PC-3 (cell line): Measurements from ENCODE around the gene COL9A2. TPM values are rescaled to one million over a fixed set of nuclear protein-coding genes. Genes with fewer than 3 reads are reported as not detected.
A peak's percentile ranks its signal among the peaks of the same experiment; 100 is the strongest.

Experiments used
- ATAC-seq: fragments of 200-7000 bp; cut with Tn5 transposase; 2 replicates; pipeline ENCODE4 v1.9.1; 2020; ENCODE audit warnings: mild to moderate bottlenecking, moderate library complexity
- BruUV-seq: library from RNA; stranded (reverse); fragments of 400-500 nt; replicated peaks from 2 replicates; lab custom pipeline; 2021; lab: Mats Ljungman, UMichigan
- CTCF ChIA-PET: fragments of 300-600 bp; sonication (Branson Sonifier 250); formaldehyde crosslinking; loops from one replicate; lab custom pipeline; 2022; ENCODE audit warnings: antibody characterized with exemption; lab: Charles Lee
- POLR2A ChIA-PET: fragments of 300-600 bp; sonication (Branson Sonifier 250); formaldehyde crosslinking; loops from one replicate; lab custom pipeline; 2022; ENCODE audit warnings: antibody characterized with exemption; ENCODE audit not compliant: unreplicated experiment; lab: Charles Lee
- DNase-seq: peaks from one replicate; pipeline ENCODE4 v3.0.0-alpha.2; 2015
- H2AFZ ChIP-seq: fragments of 300-600 bp; sonication (generic); 2 replicates; pipeline ENCODE4 v1.6.0; 2016; ENCODE audit warnings: antibody characterized with exemption, low read length
- H3F3A ChIP-seq: fragments of 300-600 bp; sonication (generic); one replicate; pipeline ENCODE4 v1.6.0; 2017; ENCODE audit warnings: antibody characterized with exemption, low read length, control low read depth, mild to moderate bottlenecking; ENCODE audit not compliant: unreplicated experiment
- H3K27ac ChIP-seq: fragments of 300-600 bp; sonication (generic); 2 replicates; pipeline ENCODE4 v1.5.1; 2016; ENCODE audit warnings: mild to moderate bottlenecking, low read length
- H3K27me3 ChIP-seq: fragments of 300-600 bp; sonication (generic); 2 replicates; pipeline ENCODE4 v1.6.1; 2016; ENCODE audit warnings: low read length, mixed read lengths
- H3K36me3 ChIP-seq: fragments of 300-600 bp; sonication (generic); 2 replicates; pipeline ENCODE4 v1.6.1; 2016; ENCODE audit warnings: low read depth, mixed run types, low read length, mixed read lengths
- H3K4me1 ChIP-seq: fragments of 300-600 bp; sonication (generic); 2 replicates; pipeline ENCODE4 v1.5.1; 2016; ENCODE audit warnings: low read length; ENCODE audit not compliant: insufficient read depth
- H3K4me2 ChIP-seq: fragments of 300-600 bp; sonication (generic); 2 replicates; pipeline ENCODE4 v1.6.0; 2016; ENCODE audit warnings: low read length
- H3K4me3 ChIP-seq: fragments of 300-600 bp; sonication (generic); 2 replicates; pipeline ENCODE4 v1.5.1; 2016; ENCODE audit warnings: mild to moderate bottlenecking, low read length, mixed read lengths
- H3K79me2 ChIP-seq: fragments of 300-600 bp; sonication (generic); 2 replicates; pipeline ENCODE4 v1.6.1; 2017; ENCODE audit warnings: low read length, mixed read lengths
- H3K9ac ChIP-seq: fragments of 300-600 bp; sonication (generic); 2 replicates; pipeline ENCODE4 v1.6.0; 2016; ENCODE audit warnings: mild to moderate bottlenecking, low read length
- H3K9me2 ChIP-seq: fragments of 300-600 bp; sonication (generic); replicated peaks from 2 replicates; pipeline ENCODE4 v1.6.1; 2016; ENCODE audit warnings: mixed run types, low read length, mixed read lengths
- H3K9me3 ChIP-seq: fragments of 300-600 bp; sonication (generic); 2 replicates; pipeline ENCODE4 v1.6.1; 2016; ENCODE audit warnings: low read length, mixed read lengths
- H4K20me1 ChIP-seq: fragments of 300-600 bp; sonication (generic); 2 replicates; pipeline ENCODE4 v1.6.1; 2016; ENCODE audit warnings: low read length, mixed read lengths
- EZH2 ChIP-seq: fragments of 300-600 bp; sonication (generic); IDR thresholded peaks from one replicate; pipeline ENCODE4 v1.6.1; 2017; ENCODE audit warnings: antibody characterized with exemption, mild to moderate bottlenecking, low read length; ENCODE audit not compliant: unreplicated experiment
- EZH2phosphoT487 ChIP-seq: fragments of 300-600 bp; sonication (generic); IDR thresholded peaks from 2 replicates; pipeline ENCODE4 v1.6.1; 2018; ENCODE audit warnings: mild to moderate bottlenecking, antibody characterized with exemption, low read length, borderline replicate concordance
- intact Hi-C: fragments of 100-400 bp; cut with micrococcal nuclease; formaldehyde crosslinking; loops from 2 replicates; pipeline ENCODE4 v1.9.0; 2023
- total RNA-seq: library from RNA; depleted of rRNA; stranded (reverse); fragments of >200 nt; gene quantifications from 2 replicates; pipeline ENCODE4 v1.2.3, GENCODE V29; 2014
- TF ChIP-seq, protein P1 (sequence below): fragments of 300-600 bp; sonication (generic); conservative IDR thresholded peaks from 2 replicates; pipeline ENCODE4 v1.5.1; 2017; ENCODE audit warnings: antibody characterized with exemption, low read depth, mild to moderate bottlenecking, low read length

The COL9A2 gene
- total RNA-seq, 1 experiment from 2014 or later: 4.4 TPM

DNA sequence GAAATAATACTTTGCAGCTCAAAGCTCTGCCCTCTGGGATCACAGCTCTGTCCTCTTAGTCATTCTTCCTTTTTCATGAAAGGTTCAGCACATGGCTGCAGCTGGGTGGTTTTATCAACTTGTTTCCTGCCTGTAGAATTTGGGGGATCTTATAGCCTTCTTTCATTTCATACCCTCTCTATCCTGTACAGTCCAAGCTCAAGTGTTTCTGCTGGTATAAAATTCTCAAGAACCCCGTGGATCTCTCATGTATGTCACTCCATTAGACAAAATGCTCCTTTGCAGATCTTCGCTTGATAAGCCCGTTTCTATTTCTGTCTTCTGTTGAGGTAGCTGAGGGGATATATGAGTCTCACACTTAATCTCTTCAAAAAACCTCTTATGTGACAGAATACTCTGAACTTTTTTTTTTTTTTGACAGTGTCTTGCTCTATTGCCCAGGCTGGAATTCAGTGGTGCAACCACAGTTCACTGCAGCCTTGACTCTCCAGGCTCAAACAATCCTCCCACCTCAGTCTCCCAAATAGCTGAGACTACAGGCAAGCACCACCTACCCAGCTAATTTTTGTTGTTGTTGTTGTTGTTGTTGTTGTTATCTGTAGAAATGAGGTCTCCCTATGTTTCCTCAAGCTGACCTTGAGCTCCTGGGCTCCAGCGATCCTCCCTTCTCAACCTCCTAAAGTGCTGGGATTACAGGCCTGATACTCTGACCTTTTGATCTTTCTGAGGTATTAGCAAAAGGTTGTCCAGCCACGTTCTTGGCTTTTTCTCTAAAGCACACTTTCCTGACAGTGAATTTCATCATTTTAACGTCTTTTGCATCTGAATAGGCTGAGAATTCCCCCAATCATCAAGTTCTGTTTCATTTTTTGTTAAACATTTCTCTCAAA is 24.6 kb upstream of the COL9A2 start:
- POLR2A ChIA-PET: interaction anchor here (0.6 kb wide), 1 partner anchor 118 kb away, joined by 9 read pairs; no protein-coding TSS in a partner anchor
- Histone ChIP-seq H3K79me2 (no peaks in the 10 kb centered on the region), H3K4me3 (no peak overlapping the region), H2AFZ (no peak overlapping the region), H3K27me3 (no peaks in the 10 kb centered on the region), H3K27ac (no peak overlapping the region), H3K4me1 (peaks cover 9% of the 10 kb centered on the region; the same call in 1 of the 2 replicates), H3K36me3 (no peaks in the 10 kb centered on the region), H3K9me2 (no peaks in the 10 kb centered on the region), H3F3A (no peaks in the 10 kb centered on the region), H4K20me1 (no peaks in the 10 kb centered on the region), H3K9ac (no peak overlapping the region), H3K4me2 (no peak overlapping the region), H3K9me3 (no peaks in the 10 kb centered on the region)
- CTCF ChIA-PET: interaction anchor here (1.9 kb wide), 1 partner anchor 63 kb away, joined by 6 read pairs; no protein-coding TSS in a partner anchor
- TF ChIP-seq, protein P1, sequence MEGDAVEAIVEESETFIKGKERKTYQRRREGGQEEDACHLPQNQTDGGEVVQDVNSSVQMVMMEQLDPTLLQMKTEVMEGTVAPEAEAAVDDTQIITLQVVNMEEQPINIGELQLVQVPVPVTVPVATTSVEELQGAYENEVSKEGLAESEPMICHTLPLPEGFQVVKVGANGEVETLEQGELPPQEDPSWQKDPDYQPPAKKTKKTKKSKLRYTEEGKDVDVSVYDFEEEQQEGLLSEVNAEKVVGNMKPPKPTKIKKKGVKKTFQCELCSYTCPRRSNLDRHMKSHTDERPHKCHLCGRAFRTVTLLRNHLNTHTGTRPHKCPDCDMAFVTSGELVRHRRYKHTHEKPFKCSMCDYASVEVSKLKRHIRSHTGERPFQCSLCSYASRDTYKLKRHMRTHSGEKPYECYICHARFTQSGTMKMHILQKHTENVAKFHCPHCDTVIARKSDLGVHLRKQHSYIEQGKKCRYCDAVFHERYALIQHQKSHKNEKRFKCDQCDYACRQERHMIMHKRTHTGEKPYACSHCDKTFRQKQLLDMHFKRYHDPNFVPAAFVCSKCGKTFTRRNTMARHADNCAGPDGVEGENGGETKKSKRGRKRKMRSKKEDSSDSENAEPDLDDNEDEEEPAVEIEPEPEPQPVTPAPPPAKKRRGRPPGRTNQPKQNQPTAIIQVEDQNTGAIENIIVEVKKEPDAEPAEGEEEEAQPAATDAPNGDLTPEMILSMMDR: no peak
- no peak for TF ChIP-seq EZH2
- TF ChIP-seq EZH2phosphoT487: no peak
- DNase-seq: no peak
- no peak for ATAC-seq
- intact Hi-C loops: no loop called here
- BruUV-seq: no TSS peak

GRCh38 chr1:40339420-40340323 is 22.6 kb upstream of the COL9A2 start:
- Histone ChIP-seq H3K4me2 (peak overlapping the region; percentile 80), H3F3A (no peaks in the 10 kb centered on the region), H3K4me1 (peaks cover 9% of the 10 kb centered on the region; the same call in 1 of the 2 replicates), H3K36me3 (no peaks in the 10 kb centered on the region), H3K9me3 (no peaks in the 10 kb centered on the region), H3K9ac (no peak overlapping the region), H3K9me2 (no peaks in the 10 kb centered on the region), H2AFZ (peak overlapping the region; percentile 83), H3K79me2 (no peaks in the 10 kb centered on the region), H3K4me3 (peak overlapping the region; percentile 53; the same call in 1 of the 2 replicates), H4K20me1 (no peaks in the 10 kb centered on the region), H3K27ac (no peak overlapping the region), H3K27me3 (no peaks in the 10 kb centered on the region)
- BruUV-seq: no TSS peak
- intact Hi-C loops: loop anchor here (2.0 kb wide), 1 partner anchor 255 kb away; no protein-coding TSS in a partner anchor
- CTCF ChIA-PET: interaction anchor here (0.5 to 1.9 kb wide), 9 partner anchors 42 to 261 kb away, joined by 3 to 34 read pairs (median 6); no protein-coding TSS in a partner anchor
- POLR2A ChIA-PET: no interaction called here
- DNase-seq: no peak
- TF ChIP-seq, protein P1: no peak
- TF ChIP-seq EZH2 (no peak), EZH2phosphoT487 (no peak)
- peak; percentile 31; the same call in 1 of the 2 replicates for ATAC-seq
